GM12873 (cell line): ENCODE results near the gene INMT.

Experiments
- CTCF ChIP-seq: IDR thresholded peaks from 2 replicates; pipeline ENCODE4 v1.5.1; 2012; ENCODE audit warnings: low read depth, mild to moderate bottlenecking, moderate library complexity, low read length, control low read depth; ENCODE audit not compliant: insufficient read depth; ENCODE audit errors: missing control alignments

The INMT gene

DNA sequence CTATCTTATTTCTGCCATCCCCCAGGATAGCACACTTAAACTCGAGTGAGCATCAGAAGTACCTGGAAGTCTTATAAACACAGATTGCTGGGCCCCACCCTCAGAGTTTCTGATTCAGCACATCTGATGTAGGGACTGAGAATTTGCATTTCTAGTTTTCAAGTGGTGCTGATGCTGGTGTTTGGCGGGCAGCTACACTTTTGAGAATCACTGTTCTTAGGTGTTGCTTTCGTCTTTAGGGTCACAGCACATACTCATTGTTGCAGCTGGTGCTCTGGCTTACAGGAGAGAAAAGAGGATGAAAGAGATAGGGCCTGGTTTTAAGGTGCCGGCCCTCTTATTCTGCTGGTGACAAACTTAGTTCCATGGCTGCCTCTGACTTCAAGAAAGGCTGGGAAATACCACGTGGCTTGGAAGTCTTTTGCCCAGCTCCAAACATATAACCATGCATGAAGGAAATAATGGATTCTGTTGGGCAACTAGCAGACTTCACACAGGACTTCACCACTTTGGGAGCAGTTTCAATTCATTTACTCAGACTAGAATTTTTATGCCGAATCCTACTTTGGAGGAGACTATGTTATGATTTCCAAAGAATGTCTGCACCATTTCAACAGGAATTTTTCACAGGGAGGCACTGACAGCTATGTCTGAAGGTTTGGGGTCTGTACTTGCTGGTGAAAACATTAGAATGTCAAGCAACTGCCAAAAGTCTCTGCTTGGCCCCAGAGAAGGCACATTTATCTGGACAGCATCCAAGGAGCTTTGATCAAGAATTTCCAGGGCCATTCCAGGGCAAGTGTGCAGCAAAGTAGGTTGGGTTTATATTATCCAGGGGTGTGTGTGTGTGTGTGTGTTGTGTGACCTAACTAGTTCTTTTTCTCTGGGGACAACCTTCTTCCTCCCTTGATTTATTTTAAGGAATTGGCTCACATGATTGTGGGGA lies 12.4 kb downstream of the INMT start:
- no peak for TF ChIP-seq CTCF

DNA sequence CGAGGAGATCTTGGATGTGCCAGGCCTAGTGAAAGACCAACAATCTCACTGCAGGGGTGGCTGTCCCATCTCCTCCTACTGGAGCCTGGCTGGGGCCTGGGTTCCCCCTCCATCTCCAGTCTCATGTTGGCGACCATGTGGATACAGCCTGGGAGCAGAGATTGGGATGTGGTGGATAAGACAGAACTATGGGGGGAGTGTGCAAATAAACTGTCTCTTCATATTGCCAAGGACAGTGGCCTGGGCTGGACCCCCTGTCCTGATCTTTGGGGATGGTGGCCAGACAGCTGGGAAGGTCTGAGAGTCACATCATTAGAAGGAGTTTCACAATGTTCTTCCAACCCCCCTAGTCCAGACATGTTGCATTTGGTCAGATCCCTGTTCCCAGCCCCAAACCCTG lies 13.5 kb downstream of the INMT start:
- no peak for TF ChIP-seq CTCF

DNA sequence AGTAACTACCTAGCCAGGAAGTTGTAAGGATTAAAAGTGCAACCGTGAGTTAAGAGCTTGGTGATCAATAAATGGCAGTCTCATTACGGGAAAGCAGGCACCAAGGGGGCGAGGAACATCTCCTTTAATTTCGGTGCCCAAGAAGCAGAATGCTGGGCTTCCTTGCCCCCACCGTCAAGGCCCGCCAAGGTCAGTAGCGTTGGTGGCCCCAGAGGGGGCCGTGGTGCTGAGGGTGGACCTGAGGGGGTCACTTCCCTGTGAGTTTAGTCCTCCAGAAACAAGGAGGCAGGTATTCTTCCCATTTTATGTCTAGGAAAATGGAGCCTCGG lies 18.9 kb downstream of the INMT start:
- TF ChIP-seq CTCF: no peak

- no peak for TF ChIP-seq CTCF
Observed at GRCh38 chr7:30771174-30771879, 19.4 kb downstream of the INMT start, which contains the start of gene MINDY4. Gene MINDY4, plus strand, starts transcription at chr7:30771417. Its CDS starts 77 bp downstream, at chr7:30771494.

DNA sequence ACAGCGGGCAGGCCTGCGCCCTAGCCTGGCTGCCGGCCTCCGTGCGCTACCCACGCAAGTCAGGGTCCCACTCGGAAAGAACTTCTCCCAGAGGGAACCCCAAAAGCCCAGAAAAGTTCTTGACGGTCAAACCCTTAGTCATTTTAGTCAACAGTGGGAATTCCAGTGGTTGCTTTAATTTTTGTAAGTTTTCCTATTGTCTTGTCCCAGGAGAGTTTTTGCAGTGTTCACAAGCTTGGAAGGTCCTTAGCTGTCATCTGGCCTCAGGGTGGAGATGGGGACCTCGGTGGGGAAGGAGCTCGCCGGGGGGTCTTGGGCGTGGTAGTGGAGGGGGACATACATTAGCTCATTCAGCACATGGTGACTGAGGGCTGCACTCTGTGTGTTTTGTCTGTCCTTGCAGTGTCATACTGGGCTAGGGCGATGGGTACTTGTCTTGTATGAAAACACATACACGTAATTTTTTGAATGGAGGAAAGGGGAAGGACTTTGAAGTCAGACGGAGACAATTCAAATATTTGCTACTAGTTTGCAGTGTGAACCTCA lies 20.0 kb downstream of the INMT start:
- TF ChIP-seq CTCF: no peak

- TF ChIP-seq CTCF: no peak
Observed at GRCh38 chr7:30772984-30773383, 21.0 kb downstream of the INMT start.

DNA sequence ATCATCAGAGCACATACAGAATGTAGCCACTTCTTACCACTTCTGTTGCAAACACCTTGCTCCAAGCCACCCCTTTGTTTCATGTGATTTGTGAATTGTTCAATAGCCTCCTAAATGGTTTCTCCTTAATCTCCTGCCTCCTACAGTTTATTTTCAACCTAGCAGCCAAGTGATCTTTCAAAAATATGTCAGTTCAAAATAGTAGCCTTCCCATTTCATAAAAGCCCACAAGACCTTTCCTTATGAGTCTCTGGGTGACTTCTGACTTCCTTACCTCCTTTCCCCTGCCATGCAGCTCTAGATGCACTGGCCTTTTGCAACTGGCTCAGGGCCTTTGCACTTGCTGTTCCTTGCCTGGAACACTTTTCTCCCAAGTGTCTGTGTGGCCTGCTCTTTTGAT lies 24.1 kb downstream of the INMT start:
- no peak for TF ChIP-seq CTCF
